Stimulated activated CD8-positive, alpha-beta memory T cell treated with anti-CD3 and anti-CD28 coated beads, Interleukin-15, amount 100 ng/mL, for 24 hours (primary cell): ENCODE data around the gene HEPACAM2.

Experiments used
- DNase-seq: peaks from one replicate; pipeline ENCODE4 v3.0.0-alpha.2; 2020; ENCODE audit warnings: low read depth

The HEPACAM2 gene

GRCh38 chr7:93226310-93226709, at the start of gene HEPACAM2:
HEPACAM2 (minus strand) TSS chr7:93226469.
- no peak for DNase-seq

- DNase-seq = no peak
These were observed 39.0 kb upstream of the HEPACAM2 start for GRCh38 chr7:93265220-93265619.

GRCh38 chr7:93262535-93262934, 36.3 kb upstream of the HEPACAM2 start:
- no peak for DNase-seq

GRCh38 chr7:93258661-93259060, 32.4 kb upstream of the HEPACAM2 start:
- no peak for DNase-seq

- DNase-seq = no peak
These were observed 23.4 kb upstream of the HEPACAM2 start for GRCh38 chr7:93249491-93250148.

- no peak for DNase-seq
These were observed 19.5 kb upstream of the HEPACAM2 start for GRCh38 chr7:93245525-93246432.

- no peak for DNase-seq
These were observed 15.8 kb upstream of the HEPACAM2 start for GRCh38 chr7:93242106-93242505.

- no peak for DNase-seq
These were observed 13.6 kb upstream of the HEPACAM2 start for GRCh38 chr7:93239824-93240223.

GRCh38 chr7:93238748-93239147, 12.5 kb upstream of the HEPACAM2 start:
- no peak for DNase-seq

- DNase-seq = no peak
These were observed 11.9 kb upstream of the HEPACAM2 start for GRCh38 chr7:93238131-93238530.

- no peak for DNase-seq
These were observed 9.3 kb upstream of the HEPACAM2 start for GRCh38 chr7:93235541-93235940.

GRCh38 chr7:93232673-93233018, 6.4 kb upstream of the HEPACAM2 start:
- no peak for DNase-seq

GRCh38 chr7:93231799-93232672, 5.8 kb upstream of the HEPACAM2 start, which contains the start of gene VPS50:
VPS50 (plus strand) TSS chr7:93232366; CDS start chr7:93232468, 102 bp downstream.
- peak; percentile 60 for DNase-seq

- DNase-seq = no peak
These were observed 5.0 kb upstream of the HEPACAM2 start for GRCh38 chr7:93231259-93231658.

- no peak for DNase-seq
These were observed 2.0 kb upstream of the HEPACAM2 start for GRCh38 chr7:93228302-93228701.

GRCh38 chr7:93219868-93220267, 6.4 kb downstream of the HEPACAM2 start:
- no peak for DNase-seq

- no peak for DNase-seq
These were observed 7.1 kb downstream of the HEPACAM2 start for GRCh38 chr7:93218997-93219827.

GRCh38 chr7:93212881-93213280, 13.4 kb downstream of the HEPACAM2 start:
- no peak for DNase-seq

- DNase-seq = no peak
These were observed 14.9 kb downstream of the HEPACAM2 start for GRCh38 chr7:93211228-93211818.

GRCh38 chr7:93205046-93205445, 21.2 kb downstream of the HEPACAM2 start:
- DNase-seq = no peak

GRCh38 chr7:93203496-93203895, 22.8 kb downstream of the HEPACAM2 start:
- DNase-seq = no peak
